ENCODE data around the gene IGSF3. TPM values are rescaled to one million over a fixed set of nuclear protein-coding genes. Genes with fewer than 3 reads are reported as not detected.

IGSF3 gene
- total and polyA plus RNA-seq, 2 of the 13 experiments (the other 11 are each of a cell fraction or from before 2014, with no cell fraction given): 0.11 to 0.16 TPM

DNA sequence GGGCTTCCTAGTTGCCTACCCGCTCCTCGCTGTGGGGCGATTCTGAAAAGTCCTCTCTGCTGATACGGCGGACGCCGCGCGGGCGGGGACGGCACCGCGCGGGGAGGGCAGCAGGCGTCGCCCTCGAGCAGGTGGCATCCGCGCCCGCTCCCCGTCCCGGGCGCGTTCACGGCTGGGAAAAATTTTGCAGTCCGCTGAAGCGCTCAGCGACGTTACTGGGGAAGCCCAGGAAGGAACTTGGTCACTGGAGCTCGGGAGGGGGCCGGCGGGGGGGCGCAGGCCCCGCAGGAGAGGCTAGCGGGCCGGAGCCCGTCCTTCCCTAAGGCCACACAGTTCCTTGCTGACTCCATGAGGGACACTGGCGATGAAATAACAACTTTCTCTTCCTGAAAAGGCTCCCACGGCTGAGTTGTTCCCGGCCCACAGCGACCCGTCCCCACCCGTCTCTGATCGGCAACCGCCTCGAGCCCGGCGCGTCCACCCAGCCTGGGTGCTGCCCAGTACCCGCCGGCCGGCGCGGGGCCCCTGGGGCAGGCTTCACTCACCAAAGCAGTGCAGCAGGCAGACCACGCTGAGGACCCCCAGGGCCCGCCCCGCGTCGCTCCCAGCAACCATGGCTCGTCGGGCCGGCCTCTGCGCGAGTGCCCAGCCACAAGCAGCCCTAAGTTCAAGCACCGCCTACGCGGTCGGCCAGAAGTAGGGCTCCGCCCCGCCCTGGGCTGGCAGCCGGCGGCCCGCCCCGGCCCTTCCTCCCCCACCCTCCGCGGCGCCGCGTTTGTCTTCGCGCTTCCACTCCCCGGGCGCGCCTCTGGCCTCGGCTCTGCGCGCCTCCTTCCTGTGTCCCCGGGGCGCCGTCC, 96.9 kb downstream of the IGSF3 start, which contains the start of gene CD58 (continued):
- peak; percentile 47; the same call in 1 of the 2 replicates for TF ChIP-seq MYC (CRISPR knock-in tag; IDR thresholded peaks at IDR 0.05; ENCODE audit: borderline replicate concordance)
- peak; percentile 40; the same call in 1 of the 2 replicates for TF ChIP-seq RFXAP (CRISPR knock-in tag; IDR thresholded peaks at IDR 0.05; ENCODE audit: borderline replicate concordance)
- TF ChIP-seq, protein P1, sequence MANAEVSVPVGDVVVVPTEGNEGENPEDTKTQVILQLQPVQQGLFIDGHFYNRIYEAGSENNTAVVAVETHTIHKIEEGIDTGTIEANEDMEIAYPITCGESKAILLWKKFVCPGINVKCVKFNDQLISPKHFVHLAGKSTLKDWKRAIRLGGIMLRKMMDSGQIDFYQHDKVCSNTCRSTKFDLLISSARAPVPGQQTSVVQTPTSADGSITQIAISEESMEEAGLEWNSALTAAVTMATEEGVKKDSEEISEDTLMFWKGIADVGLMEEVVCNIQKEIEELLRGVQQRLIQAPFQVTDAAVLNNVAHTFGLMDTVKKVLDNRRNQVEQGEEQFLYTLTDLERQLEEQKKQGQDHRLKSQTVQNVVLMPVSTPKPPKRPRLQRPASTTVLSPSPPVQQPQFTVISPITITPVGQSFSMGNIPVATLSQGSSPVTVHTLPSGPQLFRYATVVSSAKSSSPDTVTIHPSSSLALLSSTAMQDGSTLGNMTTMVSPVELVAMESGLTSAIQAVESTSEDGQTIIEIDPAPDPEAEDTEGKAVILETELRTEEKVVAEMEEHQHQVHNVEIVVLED (CRISPR knock-in tag; IDR thresholded peaks at IDR 0.05; ENCODE audit: borderline replicate concordance): peak; percentile 18; the same call in 1 of the 2 replicates
- TF ChIP-seq ZNF589 (CRISPR knock-in tag; conservative IDR thresholded peaks at IDR 0.05): no peak; the same call in 1 of the 2 replicates
- TF ChIP-seq, protein P2, sequence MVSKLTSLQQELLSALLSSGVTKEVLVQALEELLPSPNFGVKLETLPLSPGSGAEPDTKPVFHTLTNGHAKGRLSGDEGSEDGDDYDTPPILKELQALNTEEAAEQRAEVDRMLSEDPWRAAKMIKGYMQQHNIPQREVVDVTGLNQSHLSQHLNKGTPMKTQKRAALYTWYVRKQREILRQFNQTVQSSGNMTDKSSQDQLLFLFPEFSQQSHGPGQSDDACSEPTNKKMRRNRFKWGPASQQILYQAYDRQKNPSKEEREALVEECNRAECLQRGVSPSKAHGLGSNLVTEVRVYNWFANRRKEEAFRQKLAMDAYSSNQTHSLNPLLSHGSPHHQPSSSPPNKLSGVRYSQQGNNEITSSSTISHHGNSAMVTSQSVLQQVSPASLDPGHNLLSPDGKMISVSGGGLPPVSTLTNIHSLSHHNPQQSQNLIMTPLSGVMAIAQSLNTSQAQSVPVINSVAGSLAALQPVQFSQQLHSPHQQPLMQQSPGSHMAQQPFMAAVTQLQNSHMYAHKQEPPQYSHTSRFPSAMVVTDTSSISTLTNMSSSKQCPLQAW (CRISPR knock-in tag; IDR thresholded peaks at IDR 0.05): 0 out of 2 replicates have a peak, but pooled peaks have one; percentile 19
- TF ChIP-seq HDAC1 (CRISPR knock-in tag; IDR thresholded peaks at IDR 0.05): peak; percentile 60
- TF ChIP-seq SP5 (CRISPR knock-in tag; IDR thresholded peaks at IDR 0.05; ENCODE audit: borderline replicate concordance, low read depth): 0 out of 2 replicates have a peak, but pooled peaks have one; percentile 9
- TF ChIP-seq, protein P3, sequence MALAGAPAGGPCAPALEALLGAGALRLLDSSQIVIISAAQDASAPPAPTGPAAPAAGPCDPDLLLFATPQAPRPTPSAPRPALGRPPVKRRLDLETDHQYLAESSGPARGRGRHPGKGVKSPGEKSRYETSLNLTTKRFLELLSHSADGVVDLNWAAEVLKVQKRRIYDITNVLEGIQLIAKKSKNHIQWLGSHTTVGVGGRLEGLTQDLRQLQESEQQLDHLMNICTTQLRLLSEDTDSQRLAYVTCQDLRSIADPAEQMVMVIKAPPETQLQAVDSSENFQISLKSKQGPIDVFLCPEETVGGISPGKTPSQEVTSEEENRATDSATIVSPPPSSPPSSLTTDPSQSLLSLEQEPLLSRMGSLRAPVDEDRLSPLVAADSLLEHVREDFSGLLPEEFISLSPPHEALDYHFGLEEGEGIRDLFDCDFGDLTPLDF (CRISPR knock-in tag; IDR thresholded peaks at IDR 0.05): peak; percentile 37; the same call in 1 of the 2 replicates
- no peak for TF ChIP-seq EHMT2 (IDR thresholded peaks at IDR 0.05; ENCODE audit: borderline replicate concordance, low read depth, low read length)
- peak; percentile 33; the same call in 1 of the 2 replicates for TF ChIP-seq CBFB (CRISPR knock-in tag; IDR thresholded peaks at IDR 0.05)
- TF ChIP-seq GATAD2A (CRISPR knock-in tag; IDR thresholded peaks at IDR 0.05): 0 out of 2 replicates have a peak, but pooled peaks have one; percentile 11
- 0 out of 2 replicates have a peak, but pooled peaks have one; percentile 12 for TF ChIP-seq ZNF33B (CRISPR knock-in tag; IDR thresholded peaks at IDR 0.05)
- peak; percentile 53 for TF ChIP-seq STAG1 (CRISPR knock-in tag; IDR thresholded peaks at IDR 0.05)
- peak; percentile 81 for TF ChIP-seq ZBTB7B (CRISPR knock-in tag; IDR thresholded peaks at IDR 0.05)
- no peak for TF ChIP-seq MTF2 (CRISPR knock-in tag; IDR thresholded peaks at IDR 0.05; ENCODE audit: borderline replicate concordance)
- TF ChIP-seq, protein P4, sequence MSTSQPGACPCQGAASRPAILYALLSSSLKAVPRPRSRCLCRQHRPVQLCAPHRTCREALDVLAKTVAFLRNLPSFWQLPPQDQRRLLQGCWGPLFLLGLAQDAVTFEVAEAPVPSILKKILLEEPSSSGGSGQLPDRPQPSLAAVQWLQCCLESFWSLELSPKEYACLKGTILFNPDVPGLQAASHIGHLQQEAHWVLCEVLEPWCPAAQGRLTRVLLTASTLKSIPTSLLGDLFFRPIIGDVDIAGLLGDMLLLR (CRISPR knock-in tag; IDR thresholded peaks at IDR 0.05): 0 out of 2 replicates have a peak, but pooled peaks have one; percentile 38
- TF ChIP-seq SATB2 (CRISPR knock-in tag; IDR thresholded peaks at IDR 0.05): peak; percentile 69; the same call in 1 of the 2 replicates
- TF ChIP-seq SMAD3 (CRISPR knock-in tag; IDR thresholded peaks at IDR 0.05): peak; percentile 54
- TF ChIP-seq JDP2 (CRISPR knock-in tag; IDR thresholded peaks at IDR 0.05; ENCODE audit: borderline replicate concordance): no peak
- TF ChIP-seq ZNF17 (CRISPR knock-in tag; IDR thresholded peaks at IDR 0.05): no peak
- TF ChIP-seq ZNF234 (CRISPR knock-in tag; conservative IDR thresholded peaks at IDR 0.05): 0 out of 2 replicates have a peak, but pooled peaks have one; percentile 15
- peak in 1 of 2 experiments; percentile 78; a peak in 2 of 4 replicates for TF ChIP-seq KLF16 (CRISPR knock-in tag; IDR thresholded peaks at IDR 0.05)
- TF ChIP-seq, protein P5, sequence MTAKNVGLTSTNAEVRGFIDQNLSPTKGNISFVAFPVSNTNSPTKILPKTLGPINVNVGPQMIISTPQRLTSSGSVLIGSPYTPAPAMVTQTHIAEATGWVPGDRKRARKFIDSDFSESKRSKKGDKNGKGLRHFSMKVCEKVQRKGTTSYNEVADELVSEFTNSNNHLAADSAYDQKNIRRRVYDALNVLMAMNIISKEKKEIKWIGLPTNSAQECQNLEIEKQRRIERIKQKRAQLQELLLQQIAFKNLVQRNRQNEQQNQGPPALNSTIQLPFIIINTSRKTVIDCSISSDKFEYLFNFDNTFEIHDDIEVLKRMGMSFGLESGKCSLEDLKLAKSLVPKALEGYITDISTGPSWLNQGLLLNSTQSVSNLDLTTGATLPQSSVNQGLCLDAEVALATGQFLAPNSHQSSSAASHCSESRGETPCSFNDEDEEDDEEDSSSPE (CRISPR knock-in tag; IDR thresholded peaks at IDR 0.05): peak; percentile 66; the same call in 1 of the 2 replicates
